Trophoblast cell (in vitro differentiated cells and primary cell): ENCODE results near the gene SPPL3.
A peak's percentile ranks its signal among the peaks of the same experiment; 100 is the strongest.

ENCODE experiments used
- DNase-seq, 2 donors: peaks; one replicate each; pipeline ENCODE4 v3.0.0-alpha.2; 2016
- H2AFZ ChIP-seq: 2 replicates; pipeline ENCODE4 v1.6.1; 2013; ENCODE audit warnings: low read length, moderate library complexity, mild to moderate bottlenecking; ENCODE audit not compliant: insufficient read depth, poor library complexity
- H2AK5ac ChIP-seq: 2 replicates; pipeline ENCODE4 v1.6.1; 2013; ENCODE audit warnings: mild to moderate bottlenecking, low read length
- H2BK120ac ChIP-seq: 2 replicates; pipeline ENCODE4 v1.6.1; 2013; ENCODE audit warnings: low read length, mild to moderate bottlenecking, moderate library complexity; ENCODE audit not compliant: insufficient read depth, poor library complexity
- H2BK12ac ChIP-seq: 2 replicates; pipeline ENCODE4 v1.6.1; 2013; ENCODE audit warnings: mild to moderate bottlenecking, low read length, moderate library complexity
- H2BK5ac ChIP-seq: 2 replicates; pipeline ENCODE4 v1.6.1; 2013; ENCODE audit warnings: low read length, low read depth, moderate library complexity, mild to moderate bottlenecking; ENCODE audit not compliant: poor library complexity
- H3K14ac ChIP-seq: 2 replicates; pipeline ENCODE4 v1.6.1; 2013; ENCODE audit warnings: mild to moderate bottlenecking, low read length
- H3K18ac ChIP-seq: 2 replicates; pipeline ENCODE4 v1.6.1; 2013; ENCODE audit warnings: mild to moderate bottlenecking, low read length
- H3K23ac ChIP-seq: 2 replicates; pipeline ENCODE4 v1.6.1; 2013; ENCODE audit warnings: low read length
- H3K27ac ChIP-seq: 2 replicates; pipeline ENCODE4 v1.5.1; 2013; ENCODE audit warnings: low read depth, mild to moderate bottlenecking, inconsistent platforms, low read length, moderate library complexity
- H3K27me3 ChIP-seq: 2 replicates; pipeline ENCODE4 v1.6.1; 2013; ENCODE audit warnings: inconsistent platforms, mild to moderate bottlenecking, low read length, moderate library complexity; ENCODE audit not compliant: insufficient read depth
- H3K36me3 ChIP-seq, 2 experiments: 1 replicate in 1 of 2; 2 replicates in 1 of 2; pipeline ENCODE4 v1.6.1; 2013; ENCODE audit warnings: low read length in 2 of 2, mild to moderate bottlenecking in 2 of 2, moderate library complexity in 1 of 2; ENCODE audit not compliant: insufficient read depth in 2 of 2, control insufficient read depth in 1 of 2
- H3K4ac ChIP-seq: 2 replicates; pipeline ENCODE4 v1.6.1; 2013; ENCODE audit warnings: low read depth, mild to moderate bottlenecking, low read length, moderate library complexity
- H3K4me1 ChIP-seq, 2 experiments: 1 replicate in 1 of 2; 2 replicates in 1 of 2; pipeline ENCODE4 v1.6.1; 2013; ENCODE audit warnings: low read length in 2 of 2, mild to moderate bottlenecking in 2 of 2, moderate library complexity in 1 of 2; ENCODE audit not compliant: insufficient read depth in 2 of 2, control insufficient read depth in 1 of 2
- H3K4me2 ChIP-seq: 2 replicates; pipeline ENCODE4 v1.6.1; 2013; ENCODE audit warnings: inconsistent platforms, mild to moderate bottlenecking, low read length, moderate library complexity
- H3K4me3 ChIP-seq: 2 replicates; pipeline ENCODE4 v1.5.1; 2013; ENCODE audit warnings: mild to moderate bottlenecking, low read depth, low read length, inconsistent platforms
- H3K79me1 ChIP-seq: one replicate; pipeline ENCODE4 v1.6.1; 2013; ENCODE audit warnings: low read length
- H3K79me2 ChIP-seq: 2 replicates; pipeline ENCODE4 v1.6.1; 2013; ENCODE audit warnings: low read length, mild to moderate bottlenecking; ENCODE audit not compliant: control insufficient read depth, insufficient read depth, poor library complexity
- H3K9ac ChIP-seq: 2 replicates; pipeline ENCODE4 v1.6.1; 2013; ENCODE audit warnings: mild to moderate bottlenecking, low read length
- H3K9me3 ChIP-seq: 2 replicates; pipeline ENCODE4 v1.6.1; 2013; ENCODE audit warnings: low read depth, mild to moderate bottlenecking, control low read depth, inconsistent platforms, low read length; ENCODE audit not compliant: insufficient read depth
- H4K12ac ChIP-seq: 2 replicates; pipeline ENCODE4 v1.6.1; 2013; ENCODE audit warnings: low read depth, mild to moderate bottlenecking, low read length, moderate library complexity
- H4K8ac ChIP-seq: 2 replicates; pipeline ENCODE4 v1.6.1; 2013; ENCODE audit warnings: low read depth, mild to moderate bottlenecking, low read length, moderate library complexity
- H4K91ac ChIP-seq: one replicate; pipeline ENCODE4 v1.6.1; 2013; ENCODE audit warnings: low read depth, mild to moderate bottlenecking, low read length, moderate library complexity
- WGBS: extraction: QIAGEN DNeasy Blood & Tissue Kit; methylation state at CpG from one replicate; pipeline ENCODE4 v1.1.7; 2013; ENCODE audit warnings: missing lambda C conversion rate; ENCODE audit not compliant: insufficient read length, insufficient coverage; ENCODE audit errors: extremely low coverage; 5-methylcytosine and 5-hydroxymethylcytosine counted together

Gene SPPL3

DNA sequence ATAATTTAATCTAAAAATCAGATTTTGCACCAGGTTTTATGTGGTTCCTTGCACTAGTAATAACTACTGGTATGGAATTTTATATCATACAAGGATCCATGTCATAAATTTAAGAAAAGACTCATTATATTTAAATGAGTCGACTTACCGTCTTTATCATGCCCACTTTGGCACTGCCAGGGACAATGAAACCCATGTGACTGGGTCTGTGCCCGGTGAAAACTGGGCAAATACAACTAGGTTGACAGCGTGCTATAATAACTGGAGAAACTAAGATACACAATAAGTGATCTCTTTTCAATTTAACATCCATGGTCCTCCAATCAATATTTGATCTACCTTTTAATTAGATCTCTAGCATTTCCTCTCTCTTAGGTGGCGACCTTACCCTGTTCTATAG, 114.0 kb downstream of the SPPL3 start:
- Histone ChIP-seq H3K9ac (no peak overlapping the region), H3K14ac (no peak overlapping the region), H2AFZ (no peak overlapping the region), H3K23ac (no peak overlapping the region), H3K79me1 (no peaks in the 10 kb centered on the region), H3K9me3 (no peaks in the 10 kb centered on the region), H3K18ac (no peak overlapping the region), H2BK5ac (no peak overlapping the region), H4K91ac (no peak overlapping the region), H3K36me3 (no peaks in the 10 kb centered on the region), H3K4ac (no peak overlapping the region), H4K12ac (no peak overlapping the region), H3K79me2 (no peaks in the 10 kb centered on the region), H4K8ac (no peak overlapping the region), H3K27me3 (no peaks in the 10 kb centered on the region), H3K4me3 (no peak overlapping the region), H2AK5ac (no peak overlapping the region), H2BK120ac (no peak overlapping the region), H2BK12ac (no peak overlapping the region), H3K4me1 (no peaks in the 10 kb centered on the region), H3K27ac (no peak overlapping the region), H3K4me2 (no peak overlapping the region)
- WGBS = no CpG with 5 or more reads among the region's 5 CpGs
- DNase-seq = no peak

DNA sequence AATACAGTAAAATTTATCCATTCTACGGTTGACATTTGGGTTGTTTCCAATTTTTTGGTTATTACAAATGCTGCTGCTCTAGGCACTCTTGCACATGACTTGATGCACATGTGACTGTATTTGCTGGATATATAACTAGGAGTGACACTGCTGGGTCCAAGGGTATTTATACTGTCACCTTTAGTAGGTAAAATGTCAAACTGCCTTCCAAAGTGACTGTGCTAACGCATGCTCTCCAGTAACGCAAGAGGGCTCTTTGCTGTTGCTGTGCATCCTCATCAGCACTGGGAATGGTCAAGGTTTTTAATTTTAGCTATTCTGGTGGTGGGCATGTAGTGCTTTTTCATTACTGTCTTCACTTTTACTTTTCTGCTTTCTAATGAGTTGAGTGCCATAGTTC, 116.3 kb downstream of the SPPL3 start:
- Histone ChIP-seq H3K9me3 (no peaks in the 10 kb centered on the region), H3K4ac (no peak overlapping the region), H3K18ac (no peak overlapping the region), H2BK12ac (no peak overlapping the region), H3K79me1 (no peaks in the 10 kb centered on the region), H3K9ac (no peak overlapping the region), H3K36me3 (peaks cover 0 to 3% of the 10 kb centered on the region in 2 experiments), H2BK5ac (no peak overlapping the region), H3K14ac (no peak overlapping the region), H4K12ac (no peak overlapping the region), H3K4me1 (no peaks in the 10 kb centered on the region), H3K27ac (no peak overlapping the region), H4K8ac (no peak overlapping the region), H4K91ac (no peak overlapping the region), H3K23ac (no peak overlapping the region), H3K4me2 (no peak overlapping the region), H3K27me3 (no peaks in the 10 kb centered on the region), H2AK5ac (no peak overlapping the region), H2AFZ (no peak overlapping the region), H3K79me2 (no peaks in the 10 kb centered on the region), H3K4me3 (no peak overlapping the region), H2BK120ac (no peak overlapping the region)
- DNase-seq = no peak
- whole genome bisulfite sequencing = no CpG with 5 or more reads among the region's 3 CpGs

DNA sequence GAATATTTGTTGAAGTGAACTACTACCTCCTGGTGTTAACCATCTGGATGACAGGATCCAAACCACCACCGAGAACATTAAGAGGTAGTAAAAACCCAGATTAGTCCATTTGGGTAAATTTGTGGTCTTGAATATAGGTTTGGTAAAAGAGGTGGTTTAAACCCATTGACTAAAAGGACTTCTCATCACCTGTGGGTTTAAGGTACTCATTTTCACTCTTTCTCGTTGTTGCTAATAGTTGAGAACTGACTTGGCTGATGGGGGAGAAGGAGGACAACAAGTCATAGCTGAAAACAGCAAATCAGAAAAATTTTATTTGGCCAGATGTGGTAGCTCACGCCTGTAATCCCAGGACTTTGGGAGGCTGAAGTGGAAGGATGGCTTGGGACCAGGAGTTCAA, 119.4 kb downstream of the SPPL3 start:
- H4K12ac ChIP-seq = no peak overlapping the region
- H3K79me2 ChIP-seq = no peaks in the 10 kb centered on the region
- H3K4me1 ChIP-seq = no peaks in the 10 kb centered on the region
- no peaks in the 10 kb centered on the region for H3K9me3 ChIP-seq
- no peak overlapping the region for H2AFZ ChIP-seq
- no peak overlapping the region for H4K8ac ChIP-seq
- H3K9ac ChIP-seq = no peak overlapping the region
- H2BK5ac ChIP-seq = no peak overlapping the region
- no peaks in the 10 kb centered on the region for H3K79me1 ChIP-seq
- no peaks in the 10 kb centered on the region for H3K27me3 ChIP-seq
- no peak overlapping the region for H3K14ac ChIP-seq
- no peak overlapping the region for H3K27ac ChIP-seq
- peaks cover 8% of the 10 kb centered on the region in 2 experiments for H3K36me3 ChIP-seq
- no peak for DNase-seq
- H2BK12ac ChIP-seq = no peak overlapping the region
- no peak overlapping the region for H3K4ac ChIP-seq
- no peak overlapping the region for H2AK5ac ChIP-seq
- H3K4me3 ChIP-seq = no peak overlapping the region
- WGBS = no CpG with 5 or more reads among the region's 3 CpGs
- H3K18ac ChIP-seq = no peak overlapping the region
- no peak overlapping the region for H3K4me2 ChIP-seq
- no peak overlapping the region for H3K23ac ChIP-seq
- H2BK120ac ChIP-seq = no peak overlapping the region
- H4K91ac ChIP-seq = no peak overlapping the region

DNA sequence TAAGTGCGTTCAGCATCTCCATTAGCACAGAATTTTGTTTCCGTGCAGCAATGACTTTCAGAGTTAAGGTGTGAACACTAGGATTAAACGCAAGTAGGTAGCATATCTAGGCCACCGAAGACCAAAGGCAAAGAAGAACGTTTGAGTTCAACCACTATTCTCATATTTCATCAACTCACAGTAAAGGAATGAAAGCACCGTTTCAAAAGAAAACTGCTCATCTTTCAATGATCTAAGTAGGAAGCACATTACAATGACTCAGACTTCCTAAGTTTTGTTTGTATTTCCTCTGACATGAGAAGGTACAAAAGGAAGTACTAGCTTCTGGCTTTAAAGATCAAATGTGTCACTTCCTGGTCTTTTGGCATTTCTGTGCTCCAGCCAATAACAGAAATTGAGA, 121.0 kb downstream of the SPPL3 start:
- Histone ChIP-seq H3K4me3 (no peak overlapping the region), H4K8ac (no peak overlapping the region), H2BK120ac (no peak overlapping the region), H2BK12ac (no peak overlapping the region), H4K91ac (no peak overlapping the region), H3K36me3 (peaks cover 8% of the 10 kb centered on the region in 2 experiments), H2BK5ac (no peak overlapping the region), H2AK5ac (no peak overlapping the region), H3K79me2 (no peaks in the 10 kb centered on the region), H3K14ac (no peak overlapping the region), H3K4ac (no peak overlapping the region), H3K27ac (no peak overlapping the region), H3K9me3 (no peaks in the 10 kb centered on the region), H3K9ac (no peak overlapping the region), H3K79me1 (no peaks in the 10 kb centered on the region), H4K12ac (no peak overlapping the region), H3K23ac (no peak overlapping the region), H3K18ac (no peak overlapping the region), H3K27me3 (no peaks in the 10 kb centered on the region), H3K4me1 (no peaks in the 10 kb centered on the region), H2AFZ (no peak overlapping the region), H3K4me2 (no peak overlapping the region)
- no CpG with 5 or more reads among the region's 6 CpGs for WGBS
- peak; percentile 19 to 76 for DNase-seq
